GM12878 (cell line): ENCODE measurements around the gene ATG9B.

Experiments used
- CTCF ChIP-seq, 3 experiments: IDR thresholded peaks in 2 of 3; conservative IDR thresholded peaks in 1 of 3; 2 replicates each; pipeline ENCODE4 v1.5.1; 2011; ENCODE audit warnings: low read depth in 3 of 3, low read length in 3 of 3, mild to moderate bottlenecking in 3 of 3, control low read depth in 2 of 3, moderate library complexity in 2 of 3, inconsistent platforms in 1 of 3, mixed read lengths in 1 of 3; ENCODE audit not compliant: control insufficient read depth in 2 of 3, insufficient read depth in 1 of 3; ENCODE audit errors: extremely low read depth in 1 of 3
- EP300 ChIP-seq, 2 experiments: fragments of 150-350 bp in 1 of 2; IDR thresholded peaks; 2 replicates each; pipeline ENCODE4 v1.6.1; 2011 to 2012; ENCODE audit warnings: low read depth in 2 of 2, low read length in 2 of 2, borderline replicate concordance in 1 of 2, improper control_type of control experiment in 1 of 2, inconsistent platforms in 1 of 2; ENCODE audit not compliant: control insufficient read depth in 1 of 2
- KDM1A ChIP-seq: fragments of 200-600 bp; sonication (generic); IDR thresholded peaks from 2 replicates; pipeline ENCODE4 v1.6.1; 2016; ENCODE audit warnings: borderline replicate concordance
- MYC ChIP-seq: IDR thresholded peaks from 2 replicates; pipeline ENCODE4 v1.6.1; 2011; ENCODE audit warnings: mild to moderate bottlenecking, low read length, moderate library complexity, inconsistent platforms; ENCODE audit not compliant: insufficient read depth, insufficient replicate concordance, insufficient read length, severe bottlenecking
- POLR2A ChIP-seq: IDR thresholded peaks from 2 replicates; pipeline ENCODE4 v1.6.1; 2011; ENCODE audit warnings: low read depth, mild to moderate bottlenecking, low read length
- POLR2AphosphoS5 ChIP-seq: IDR thresholded peaks from 2 replicates; pipeline ENCODE4 v1.6.1; 2011; ENCODE audit warnings: mild to moderate bottlenecking, low read length, inconsistent platforms
- WRNIP1 ChIP-seq: IDR thresholded peaks from 2 replicates; pipeline ENCODE4 v1.6.1; 2011; ENCODE audit warnings: low read depth, low read length, improper control_type of control experiment, borderline replicate concordance
- ZNF274 ChIP-seq: IDR thresholded peaks from one replicate; pipeline ENCODE4 v1.8.0; 2011; ENCODE audit not compliant: insufficient read length, insufficient read depth

- TF ChIP-seq KDM1A: no peak
- TF ChIP-seq CTCF (IDR thresholded peaks at IDR 0.05 in 2 of 3, conservative IDR thresholded peaks at IDR 0.05 in 1 of 3; ENCODE audit: control insufficient read depth in 2 of 3, extremely low read depth in 1 of 3, insufficient read depth in 1 of 3, low read depth in 3 of 3, low read length in 3 of 3): no peak
- no peak for TF ChIP-seq ZNF274
- TF ChIP-seq MYC: no peak
- no peak for TF ChIP-seq POLR2A
- TF ChIP-seq EP300 (IDR thresholded peaks at IDR 0.05; ENCODE audit: borderline replicate concordance in 1 of 2, control insufficient read depth in 1 of 2, low read depth in 2 of 2, low read length in 2 of 2): no peak
- no peak for TF ChIP-seq POLR2AphosphoS5
- TF ChIP-seq WRNIP1: no peak
Measured at GRCh38 chr7:151068069-151068773, 43.9 kb upstream of the ATG9B start.
